Colonic mucosa (tissue), 4 donors: ENCODE data around the gene ABAT. TPM values are rescaled to one million over a fixed set of nuclear protein-coding genes. Genes with fewer than 3 reads are reported as not detected.

Source experiments
- DNase-seq: peaks from one replicate; pipeline ENCODE4 v3.0.0-alpha.2; 2020
- H3K27ac ChIP-seq: fragments of 200-600 bp; one replicate; pipeline ENCODE4 v1.8.0; 2021
- H3K27me3 ChIP-seq: fragments of 200-600 bp; one replicate; pipeline ENCODE4 v1.8.0; 2021
- H3K36me3 ChIP-seq: fragments of 200-600 bp; one replicate; pipeline ENCODE4 v1.8.0; 2021
- H3K4me1 ChIP-seq: fragments of 200-600 bp; one replicate; pipeline ENCODE4 v1.8.0; 2021; ENCODE audit warnings: mild to moderate bottlenecking
- H3K4me3 ChIP-seq: fragments of 200-600 bp; one replicate; pipeline ENCODE4 v1.8.0; 2021
- H3K9ac ChIP-seq, 2 donors: one replicate each; pipeline ENCODE4 v1.7.0; 2013; ENCODE audit warnings: control low read depth in 2 of 2, low read depth in 2 of 2, low read length in 2 of 2
- H3K9me3 ChIP-seq: fragments of 200-600 bp; one replicate; pipeline ENCODE4 v1.8.0; 2021
- CTCF ChIP-seq: fragments of 200-600 bp; IDR thresholded peaks from one replicate; pipeline ENCODE4 v1.8.0; 2022; ENCODE audit warnings: antibody characterized with exemption, mild to moderate bottlenecking
- intact Hi-C: fragments of 100-400 bp; cut with DNase I; formaldehyde crosslinking; loops from one replicate; pipeline ENCODE4 v1.14.1; 2022
- total RNA-seq, 2 donors: library from RNA; stranded (reverse); fragmentation: NEBNext Ultra II Directional in 1 of 2; extraction: Animal tissue kit (Norgen Biotek cat#: 25700) in 1 of 2; gene quantifications; one replicate each; pipeline ENCODE4 v1.2.1, GENCODE V29; 2021
- donor health status: healthy.
- donor health status: DM: no; HTN: no; CAD: no.
- donor health status: DM: no; HTN: no; CAD: no.

The ABAT gene
- total RNA-seq, 2 donors from 2014 or later = 12.9 to 25.6 TPM

- no peaks in the 10 kb centered on the region for H3K36me3 ChIP-seq
- H3K27me3 ChIP-seq = no peaks in the 10 kb centered on the region
- intact Hi-C loops = loop anchor here (10.0 kb wide), 1 partner anchor 48 kb away; no protein-coding TSS in a partner anchor
- H3K9me3 ChIP-seq = no peaks in the 10 kb centered on the region
- H3K4me3 ChIP-seq = no peak overlapping the region
- no peak overlapping the region for H3K27ac ChIP-seq
- no peak overlapping the region for H3K9ac ChIP-seq
- no peaks in the 10 kb centered on the region for H3K4me1 ChIP-seq
- DNase-seq = no peak
- no peak for TF ChIP-seq CTCF
Observed at GRCh38 chr16:8716592-8716991, 42.2 kb downstream of the ABAT start.

- H3K27me3 ChIP-seq = no peaks in the 10 kb centered on the region
- no peak overlapping the region for H3K4me3 ChIP-seq
- H3K9me3 ChIP-seq = no peaks in the 10 kb centered on the region
- no peaks in the 10 kb centered on the region for H3K4me1 ChIP-seq
- no peak for DNase-seq
- H3K36me3 ChIP-seq = no peaks in the 10 kb centered on the region
- no peak overlapping the region for H3K9ac ChIP-seq
- no peak for TF ChIP-seq CTCF
- intact Hi-C loops = loop anchor here (10.0 kb wide), 1 partner anchor 47 kb away; no protein-coding TSS in a partner anchor
- no peak overlapping the region for H3K27ac ChIP-seq
Observed at GRCh38 chr16:8717469-8717868, 43.1 kb downstream of the ABAT start.

- DNase-seq = no peak
- H3K27ac ChIP-seq = no peak overlapping the region
- no peaks in the 10 kb centered on the region for H3K4me1 ChIP-seq
- TF ChIP-seq CTCF = no peak
- H3K4me3 ChIP-seq = no peak overlapping the region
- no peak overlapping the region for H3K9ac ChIP-seq
- no peaks in the 10 kb centered on the region for H3K27me3 ChIP-seq
- H3K36me3 ChIP-seq = no peaks in the 10 kb centered on the region
- H3K9me3 ChIP-seq = no peaks in the 10 kb centered on the region
- intact Hi-C loops = loop anchor here (10.0 kb wide), 1 partner anchor 47 kb away; no protein-coding TSS in a partner anchor
Observed at GRCh38 chr16:8717892-8718415, 43.5 kb downstream of the ABAT start.

- Histone ChIP-seq H3K9ac (no peak overlapping the region), H3K4me3 (no peak overlapping the region), H3K9me3 (no peaks in the 10 kb centered on the region), H3K36me3 (no peaks in the 10 kb centered on the region), H3K4me1 (no peaks in the 10 kb centered on the region), H3K27ac (no peak overlapping the region), H3K27me3 (no peaks in the 10 kb centered on the region)
- no peak for DNase-seq
- intact Hi-C loops = loop anchor here (10.0 kb wide), 1 partner anchor 46 kb away; no protein-coding TSS in a partner anchor
- no peak for TF ChIP-seq CTCF
Observed at GRCh38 chr16:8718851-8719680, 44.6 kb downstream of the ABAT start.

GRCh38 chr16:8720080-8720966, 45.9 kb downstream of the ABAT start:
- Histone ChIP-seq H3K9me3 (no peaks in the 10 kb centered on the region), H3K27me3 (no peaks in the 10 kb centered on the region), H3K9ac (no peak overlapping the region), H3K4me1 (no peaks in the 10 kb centered on the region), H3K36me3 (no peaks in the 10 kb centered on the region), H3K27ac (no peak overlapping the region), H3K4me3 (no peak overlapping the region)
- TF ChIP-seq CTCF = no peak
- no peak for DNase-seq
- intact Hi-C loops = no loop called here
